Measurements from ENCODE around the gene PHKG2.

GRCh38 chr16:30720694-30721093 lies 27.5 kb upstream of the PHKG2 start:
- TF ChIP-seq, protein P1, sequence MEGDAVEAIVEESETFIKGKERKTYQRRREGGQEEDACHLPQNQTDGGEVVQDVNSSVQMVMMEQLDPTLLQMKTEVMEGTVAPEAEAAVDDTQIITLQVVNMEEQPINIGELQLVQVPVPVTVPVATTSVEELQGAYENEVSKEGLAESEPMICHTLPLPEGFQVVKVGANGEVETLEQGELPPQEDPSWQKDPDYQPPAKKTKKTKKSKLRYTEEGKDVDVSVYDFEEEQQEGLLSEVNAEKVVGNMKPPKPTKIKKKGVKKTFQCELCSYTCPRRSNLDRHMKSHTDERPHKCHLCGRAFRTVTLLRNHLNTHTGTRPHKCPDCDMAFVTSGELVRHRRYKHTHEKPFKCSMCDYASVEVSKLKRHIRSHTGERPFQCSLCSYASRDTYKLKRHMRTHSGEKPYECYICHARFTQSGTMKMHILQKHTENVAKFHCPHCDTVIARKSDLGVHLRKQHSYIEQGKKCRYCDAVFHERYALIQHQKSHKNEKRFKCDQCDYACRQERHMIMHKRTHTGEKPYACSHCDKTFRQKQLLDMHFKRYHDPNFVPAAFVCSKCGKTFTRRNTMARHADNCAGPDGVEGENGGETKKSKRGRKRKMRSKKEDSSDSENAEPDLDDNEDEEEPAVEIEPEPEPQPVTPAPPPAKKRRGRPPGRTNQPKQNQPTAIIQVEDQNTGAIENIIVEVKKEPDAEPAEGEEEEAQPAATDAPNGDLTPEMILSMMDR (IDR thresholded peaks at IDR 0.05; ENCODE audit: poor library complexity, severe bottlenecking), result no peak
- TF ChIP-seq MXI1 (conservative IDR thresholded peaks at IDR 0.05; ENCODE audit: poor library complexity, severe bottlenecking) (no peak), RAD21 (conservative IDR thresholded peaks at IDR 0.05) (no peak)

All from neural cell (in vitro differentiated cells).